HG02588 (cell line): ENCODE data around the gene GTF2A1.
"Not testable (repeated sequence)": the region's sequence is repeated elsewhere in the genome, so short reads cannot be mapped to it uniquely, and the experiment has no call there.

Experiments
- ATAC-seq: cut with Tn5 transposase; IDR thresholded peaks from one replicate; pipeline ENCODE4 v1.9.1; 2021; ENCODE audit warnings: mild to moderate bottlenecking, moderate library complexity; ENCODE audit not compliant: unreplicated experiment

The GTF2A1 gene

GRCh38 chr14:81233615-81234014 is 12.9 kb upstream of the GTF2A1 start:
- no peak for ATAC-seq

- ATAC-seq: no peak
Measured at GRCh38 chr14:81231540-81231939, 10.8 kb upstream of the GTF2A1 start.

- ATAC-seq: no peak
Measured at GRCh38 chr14:81224222-81224621, 3.5 kb upstream of the GTF2A1 start.

- ATAC-seq: not testable (repeated sequence)
Measured at GRCh38 chr14:81223788-81224187, 3.0 kb upstream of the GTF2A1 start.

- no peak for ATAC-seq
Measured at GRCh38 chr14:81222691-81223090, 1.9 kb upstream of the GTF2A1 start.

DNA sequence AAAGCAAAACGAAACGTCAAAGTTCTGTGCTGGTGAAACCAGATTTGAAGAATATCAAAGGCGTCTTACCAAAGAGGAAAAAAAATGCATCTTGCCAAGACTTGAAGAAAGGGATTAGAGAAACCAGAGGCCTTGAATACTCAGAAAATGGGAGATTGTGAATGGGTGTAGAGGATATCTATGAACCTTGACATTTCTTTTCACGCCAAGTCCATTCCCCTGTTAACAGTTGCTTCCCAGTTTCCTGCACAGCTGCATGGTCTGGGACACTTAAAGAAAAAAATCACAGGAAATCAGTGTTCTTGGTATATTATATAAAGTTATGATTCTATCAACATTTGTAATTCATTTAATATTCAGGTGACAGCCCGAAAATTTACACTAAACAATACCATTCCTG is 1.4 kb upstream of the GTF2A1 start:
- ATAC-seq: no peak

DNA sequence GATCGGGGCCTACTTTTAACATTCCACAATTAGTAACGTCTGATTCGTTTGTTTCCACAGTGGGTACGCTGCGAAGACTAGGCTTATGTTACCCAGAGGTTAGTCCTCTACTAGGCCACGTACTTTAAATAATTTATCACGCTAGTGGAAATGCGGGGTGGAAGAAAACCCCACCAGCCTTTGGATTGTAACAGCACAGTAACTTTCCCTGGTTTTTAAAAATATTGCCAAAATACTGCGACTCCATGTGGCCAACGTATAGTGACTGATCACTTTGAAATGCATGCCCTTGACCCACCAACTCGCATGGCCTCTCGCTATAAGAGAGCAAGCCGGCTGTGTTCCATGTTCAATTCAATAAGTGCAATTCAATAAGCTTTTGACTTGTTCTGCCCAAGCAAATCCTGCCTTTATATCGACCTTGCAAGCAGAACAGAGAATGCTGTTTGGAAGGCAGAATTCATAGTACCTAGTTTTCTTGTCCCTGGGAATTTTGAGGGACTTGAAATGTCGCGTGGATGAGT is 882 bp upstream of the GTF2A1 start:
- no peak for ATAC-seq

- ATAC-seq: no peak
Measured at GRCh38 chr14:81220580-81220829, 254 bp downstream of the GTF2A1 start.

GRCh38 chr14:81219759-81220579 is 790 bp downstream of the GTF2A1 start:
- ATAC-seq: no peak

DNA sequence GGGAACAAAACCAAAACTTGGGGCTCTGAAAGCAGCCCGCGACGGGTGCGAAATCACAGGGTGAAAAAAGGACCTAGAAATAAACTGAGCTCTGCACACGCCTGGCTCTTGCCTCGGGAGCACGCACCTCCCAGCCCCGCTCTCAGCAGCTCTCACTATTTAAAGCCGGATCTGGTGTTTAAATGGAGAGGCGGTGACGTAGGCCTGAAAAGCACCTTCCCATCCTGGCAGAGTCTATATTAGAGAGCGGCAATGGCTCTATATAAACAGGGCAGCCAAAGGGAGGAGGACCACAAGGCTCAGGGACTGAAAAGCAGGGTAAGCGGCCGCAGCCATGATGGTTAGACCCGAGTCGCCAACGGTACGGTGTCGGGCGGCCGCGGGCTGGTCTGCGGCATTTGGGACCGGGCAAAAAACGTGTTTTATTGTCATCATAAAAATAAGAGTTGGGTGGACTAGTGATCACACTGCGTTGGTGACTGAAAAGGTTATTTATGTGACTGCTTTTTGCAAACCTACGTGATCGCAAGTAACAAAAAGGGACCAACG is 1.5 kb downstream of the GTF2A1 start:
- ATAC-seq: peak; percentile 58

- peak; percentile 75 for ATAC-seq
Measured at GRCh38 chr14:81211844-81212243, 8.9 kb downstream of the GTF2A1 start.

GRCh38 chr14:81209167-81209836 is 11.5 kb downstream of the GTF2A1 start:
- no peak for ATAC-seq

DNA sequence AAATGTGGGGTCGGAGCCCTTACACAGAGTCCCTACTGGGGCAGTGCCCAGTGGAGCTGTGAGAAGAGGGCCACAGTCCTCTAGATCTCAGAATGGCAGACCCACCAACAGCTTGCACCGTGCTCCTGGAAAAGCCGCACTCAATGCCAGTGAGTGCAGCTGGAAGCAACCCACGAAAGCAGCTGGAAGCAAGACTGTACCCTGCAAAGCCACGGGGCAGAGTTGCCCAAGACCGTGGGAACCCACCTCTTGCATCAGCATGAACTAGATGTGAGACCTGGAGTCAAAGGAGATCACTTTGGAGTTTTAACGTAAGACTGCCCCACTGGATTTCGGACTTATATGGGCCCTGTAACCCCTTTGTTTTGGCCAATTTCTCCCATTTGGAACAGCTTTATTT is 12.3 kb downstream of the GTF2A1 start:
- no peak for ATAC-seq

- no peak for ATAC-seq
Measured at GRCh38 chr14:81206115-81206514, 14.6 kb downstream of the GTF2A1 start.

GRCh38 chr14:81205639-81206038 is 15.1 kb downstream of the GTF2A1 start:
- ATAC-seq: no peak

DNA sequence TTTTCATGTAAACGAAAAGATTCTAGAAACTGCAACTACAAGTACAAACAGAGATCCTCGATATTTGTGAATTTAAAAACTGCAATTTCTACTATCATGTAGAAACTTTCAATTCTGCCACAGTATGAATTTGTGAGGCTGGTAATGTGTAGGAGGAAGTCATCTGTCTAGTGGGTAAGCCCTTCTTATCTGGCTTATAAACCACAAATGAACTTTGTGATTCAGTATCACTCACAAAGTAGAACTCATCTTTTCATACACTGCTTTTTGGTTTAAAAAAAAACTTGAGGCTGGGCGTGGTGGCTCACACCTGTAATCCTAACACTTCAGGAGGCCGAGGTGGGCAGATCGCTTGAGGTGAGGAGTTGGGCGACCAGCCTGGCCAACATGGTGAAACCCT is 20.7 kb downstream of the GTF2A1 start:
- ATAC-seq: no peak

DNA sequence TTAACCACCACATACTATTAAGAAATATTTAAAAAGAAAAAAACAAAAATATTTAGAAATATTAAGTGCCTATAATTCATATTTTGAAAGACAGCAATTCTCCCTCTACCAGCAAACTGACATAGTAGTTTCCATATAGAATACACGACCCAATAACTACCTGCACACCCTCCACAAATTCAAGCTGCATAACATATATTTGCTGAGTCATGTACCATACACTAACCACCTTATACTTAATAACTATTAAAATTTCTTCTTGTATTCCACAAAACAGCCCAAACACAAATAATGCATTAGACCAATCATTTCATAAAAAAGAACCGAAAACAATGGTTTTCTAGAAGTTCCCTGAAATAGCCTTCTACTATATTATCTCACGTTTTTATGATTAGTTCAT is 21.7 kb downstream of the GTF2A1 start:
- no peak for ATAC-seq

DNA sequence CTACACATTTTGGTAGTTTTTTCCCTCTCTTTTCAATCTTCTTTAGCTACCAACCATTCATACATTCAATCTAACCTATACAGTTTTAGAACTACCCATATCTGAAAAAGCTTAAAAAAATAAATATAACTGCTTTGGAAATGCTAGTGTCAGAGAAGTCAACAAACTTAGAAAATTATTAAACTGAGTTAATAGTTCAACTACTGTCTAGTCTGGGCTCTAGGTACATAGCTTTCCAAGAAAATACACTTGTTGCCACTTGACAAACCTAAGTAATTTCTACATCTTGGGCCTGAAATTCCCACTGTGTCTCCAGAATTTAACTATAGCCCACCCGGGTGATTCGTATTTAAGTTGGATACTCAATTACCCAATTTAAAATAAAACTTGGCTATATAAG is 22.1 kb downstream of the GTF2A1 start:
- ATAC-seq: no peak

- no peak for ATAC-seq
Measured at GRCh38 chr14:81193924-81194633, 26.7 kb downstream of the GTF2A1 start.

DNA sequence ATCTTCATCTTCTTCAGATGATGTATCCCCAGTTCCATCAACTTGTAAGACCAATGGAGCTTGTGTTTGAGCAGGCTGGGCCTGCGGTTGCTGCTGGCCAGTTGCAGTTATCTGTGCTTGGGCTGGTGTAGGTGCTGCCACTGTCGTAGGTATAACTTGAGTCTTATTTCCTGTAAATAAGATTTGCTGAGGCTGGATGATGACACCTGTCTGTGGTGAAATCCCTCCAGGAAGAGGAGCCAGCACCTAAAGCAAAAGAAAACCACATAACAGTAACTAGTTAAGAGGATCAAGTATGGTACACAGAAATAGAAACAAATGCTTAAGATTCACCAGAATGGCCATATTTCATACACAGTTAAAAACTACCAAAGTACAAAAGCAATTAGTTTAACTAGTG is 28.2 kb downstream of the GTF2A1 start:
- no peak for ATAC-seq

- ATAC-seq: peak; percentile 94
Measured at GRCh38 chr14:81187832-81188522, 32.8 kb downstream of the GTF2A1 start.
